Activated naive CD8-positive, alpha-beta T cell treated with anti-CD3 and anti-CD28 coated beads, Interleukin-2, amount 50 U/mL, for 24 hours (primary cell): Measurements from ENCODE around the gene GPRIN3.

Source experiments
- ATAC-seq: fragments of 150-1000 bp; cut with Tn5 transposase; one replicate; pipeline ENCODE4 v1.10.0; 2021
- DNase-seq: peaks from one replicate; pipeline ENCODE4 v3.0.0; 2021
- H3K27ac Mint-ChIP-seq: one replicate; pipeline ENCODE4 v1.8.0; 2021; ENCODE audit warnings: mild to moderate bottlenecking, mixed read lengths
- H3K27me3 Mint-ChIP-seq: one replicate; pipeline ENCODE4 v1.8.0; 2021; ENCODE audit warnings: mixed read lengths
- H3K36me3 Mint-ChIP-seq: one replicate; pipeline ENCODE4 v1.8.0; 2021; ENCODE audit warnings: low read depth, mixed read lengths
- H3K4me1 Mint-ChIP-seq: one replicate; pipeline ENCODE4 v1.8.0; 2021; ENCODE audit warnings: mixed read lengths
- H3K4me3 Mint-ChIP-seq: one replicate; pipeline ENCODE4 v1.8.0; 2021; ENCODE audit warnings: mild to moderate bottlenecking, moderate library complexity, mixed read lengths
- H3K9me3 Mint-ChIP-seq: one replicate; pipeline ENCODE4 v1.8.0; 2021; ENCODE audit warnings: mixed read lengths

Gene GPRIN3

GRCh38 chr4:89307446-89308160, at the start of gene GPRIN3:
Gene GPRIN3, minus strand, starts transcription at chr4:89307800. Its CDS starts 57,690 bp downstream, at chr4:89250110.
- Mint-ChIP-seq H3K36me3 (no peaks in the 10 kb centered on the region), H3K27me3 (no peaks in the 10 kb centered on the region), H3K9me3 (no peaks in the 10 kb centered on the region), H3K4me3 (peak within 1 kb of the TSS; percentile 86), H3K27ac (peak within 1 kb of the TSS; percentile 81), H3K4me1 (peaks cover 59% of the 10 kb centered on the region)
- ATAC-seq (peak; percentile 67), DNase-seq (peak; percentile 71)

DNA sequence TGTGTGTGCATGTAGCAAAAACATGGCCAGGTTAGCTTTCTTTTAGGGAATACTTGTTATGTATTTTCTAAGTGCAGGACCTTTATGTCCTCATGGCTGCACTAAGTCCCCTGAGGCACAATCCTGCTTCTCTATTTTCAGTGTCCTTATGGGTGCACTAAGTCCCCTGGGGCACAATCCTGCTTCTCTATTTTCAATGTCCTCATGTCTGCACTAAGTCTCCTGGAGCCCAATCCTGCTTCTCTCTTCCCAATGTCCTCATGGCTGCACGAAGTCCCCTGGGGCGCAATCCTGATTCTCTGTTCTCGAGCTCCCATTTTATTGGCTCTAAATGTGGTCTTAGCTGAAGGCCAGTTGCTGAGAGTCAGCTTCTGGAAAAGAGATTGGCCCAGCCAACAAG, 49.7 kb upstream of the GPRIN3 start:
- Mint-ChIP-seq H3K27me3 (peaks cover 2% of the 10 kb centered on the region), H3K36me3 (no peaks in the 10 kb centered on the region), H3K9me3 (no peaks in the 10 kb centered on the region), H3K4me1 (no peaks in the 10 kb centered on the region), H3K27ac (no peak overlapping the region), H3K4me3 (no peak overlapping the region)
- DNase-seq (no peak), ATAC-seq (no peak)

GRCh38 chr4:89356086-89356485, 48.5 kb upstream of the GPRIN3 start:
- no peak overlapping the region for H3K4me3 Mint-ChIP-seq
- no peaks in the 10 kb centered on the region for H3K9me3 Mint-ChIP-seq
- peaks cover 2% of the 10 kb centered on the region for H3K27me3 Mint-ChIP-seq
- H3K27ac Mint-ChIP-seq, result no peak overlapping the region
- no peaks in the 10 kb centered on the region for H3K4me1 Mint-ChIP-seq
- DNase-seq (no peak), ATAC-seq (no peak)
- no peaks in the 10 kb centered on the region for H3K36me3 Mint-ChIP-seq

DNA sequence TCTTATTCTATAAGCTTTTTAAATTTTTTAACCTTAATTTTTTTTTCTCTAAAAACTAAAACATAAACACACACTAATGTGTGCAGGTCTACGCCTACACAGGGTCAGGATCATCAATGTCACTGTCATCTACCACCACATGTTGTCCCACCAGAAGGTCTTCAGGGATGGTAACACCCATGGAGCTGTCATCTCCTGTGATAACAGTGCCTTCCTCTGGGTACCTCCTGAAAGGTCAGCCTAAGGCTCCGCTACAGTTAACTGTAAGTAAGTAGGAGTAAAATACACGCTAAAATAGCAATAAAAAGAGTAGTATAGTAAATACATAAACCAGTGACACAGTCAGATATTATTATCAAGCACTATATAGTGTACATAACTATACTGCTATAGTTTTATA, 45.9 kb upstream of the GPRIN3 start:
- no peak overlapping the region for H3K4me3 Mint-ChIP-seq

GRCh38 chr4:89352541-89352940, 44.9 kb upstream of the GPRIN3 start:
- Mint-ChIP-seq H3K36me3 (no peaks in the 10 kb centered on the region), H3K9me3 (no peaks in the 10 kb centered on the region), H3K27me3 (peaks cover 2% of the 10 kb centered on the region), H3K4me3 (no peak overlapping the region), H3K4me1 (no peaks in the 10 kb centered on the region), H3K27ac (no peak overlapping the region)
- no peak for DNase-seq
- ATAC-seq, result no peak

More for the DNA sequence above, 45.9 kb upstream of the GPRIN3 start:
- H3K4me1 Mint-ChIP-seq, result no peaks in the 10 kb centered on the region
- H3K27ac Mint-ChIP-seq, result no peak overlapping the region
- no peaks in the 10 kb centered on the region for H3K36me3 Mint-ChIP-seq
- no peak for DNase-seq
- peaks cover 2% of the 10 kb centered on the region for H3K27me3 Mint-ChIP-seq
- no peak for ATAC-seq
- no peaks in the 10 kb centered on the region for H3K9me3 Mint-ChIP-seq

DNA sequence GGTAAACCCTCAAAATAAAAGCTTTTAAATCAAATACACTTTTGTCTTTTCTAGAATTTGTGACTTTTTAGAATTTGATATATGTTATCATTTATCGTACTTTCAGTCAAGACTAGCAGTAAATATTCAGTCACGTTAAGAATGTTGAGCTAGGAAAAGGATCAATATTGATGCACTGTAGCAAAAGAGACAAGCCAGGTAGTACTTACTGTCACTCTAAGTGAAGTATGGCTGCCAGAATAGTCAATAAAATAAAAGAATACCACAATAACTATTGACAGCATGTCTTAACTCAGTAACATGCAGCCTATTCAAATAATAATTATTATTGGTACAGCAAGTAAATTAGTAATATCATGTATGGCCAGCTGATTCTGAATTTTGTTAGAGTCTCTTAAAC, 43.6 kb upstream of the GPRIN3 start:
- Mint-ChIP-seq H3K4me1 (no peaks in the 10 kb centered on the region), H3K27me3 (peaks cover 2% of the 10 kb centered on the region), H3K36me3 (no peaks in the 10 kb centered on the region), H3K27ac (no peak overlapping the region), H3K4me3 (no peak overlapping the region), H3K9me3 (peaks cover 4% of the 10 kb centered on the region)
- no peak for ATAC-seq
- no peak for DNase-seq

DNA sequence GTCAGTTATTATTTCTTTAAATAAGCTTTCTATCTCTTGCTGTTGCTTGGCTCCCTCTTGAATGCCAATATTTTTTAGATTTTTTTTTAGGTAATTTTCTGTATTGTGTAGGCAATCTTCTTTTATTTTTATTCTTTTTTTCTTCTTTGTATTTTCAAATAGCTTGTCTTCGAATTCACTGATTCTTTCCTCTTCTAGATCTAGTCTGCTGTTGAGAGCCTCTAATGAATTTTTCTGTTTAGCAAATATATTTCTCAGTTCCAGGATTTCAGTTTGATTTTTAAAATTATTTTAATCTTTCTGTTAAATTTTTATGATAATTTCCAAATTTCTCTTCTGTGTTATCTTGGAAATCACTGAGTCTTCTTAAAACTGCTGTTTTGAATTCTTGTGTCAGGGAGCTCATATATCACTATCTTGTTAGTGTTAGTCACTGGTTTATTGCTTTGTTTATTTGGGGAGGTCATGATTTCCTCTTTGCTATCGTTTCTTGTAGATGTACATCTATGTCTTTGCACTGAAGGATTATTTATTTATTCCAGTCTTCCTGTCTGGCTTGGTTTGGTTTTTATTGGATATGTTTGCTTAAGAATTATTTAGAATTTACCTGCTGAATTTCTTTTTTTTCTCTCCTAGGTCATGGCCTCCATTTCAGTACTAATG, 39.9 kb upstream of the GPRIN3 start:
- Mint-ChIP-seq H3K36me3 (no peaks in the 10 kb centered on the region), H3K4me1 (no peaks in the 10 kb centered on the region), H3K4me3 (no peak overlapping the region), H3K9me3 (peaks cover 4% of the 10 kb centered on the region), H3K27ac (no peak overlapping the region), H3K27me3 (no peaks in the 10 kb centered on the region)
- no peak for ATAC-seq
- no peak for DNase-seq

DNA sequence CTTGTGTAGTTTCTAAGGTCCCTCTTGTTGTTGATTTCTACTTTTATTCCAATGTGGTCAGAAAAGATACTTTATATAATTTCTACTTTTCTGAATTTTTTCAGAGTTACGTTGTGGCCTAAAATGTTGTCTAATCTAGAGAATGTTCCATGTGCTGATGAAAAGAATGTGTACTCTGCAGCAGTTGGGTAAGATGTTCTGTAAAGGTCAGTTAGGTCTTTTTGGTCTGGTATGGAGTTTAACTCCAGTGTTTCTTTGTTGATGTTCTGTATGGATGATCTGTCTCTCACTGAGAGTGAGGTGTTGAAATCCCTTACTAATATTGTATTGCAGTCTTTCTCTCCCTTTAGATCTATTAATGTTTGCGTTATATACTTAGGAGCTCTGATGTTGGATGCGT, 37.0 kb upstream of the GPRIN3 start:
- no peaks in the 10 kb centered on the region for H3K36me3 Mint-ChIP-seq
- H3K9me3 Mint-ChIP-seq, result peaks cover 4% of the 10 kb centered on the region
- H3K27me3 Mint-ChIP-seq, result no peaks in the 10 kb centered on the region
- no peak for DNase-seq
- no peak overlapping the region for H3K27ac Mint-ChIP-seq
- no peak for ATAC-seq
- H3K4me1 Mint-ChIP-seq, result no peaks in the 10 kb centered on the region
- no peak overlapping the region for H3K4me3 Mint-ChIP-seq

DNA sequence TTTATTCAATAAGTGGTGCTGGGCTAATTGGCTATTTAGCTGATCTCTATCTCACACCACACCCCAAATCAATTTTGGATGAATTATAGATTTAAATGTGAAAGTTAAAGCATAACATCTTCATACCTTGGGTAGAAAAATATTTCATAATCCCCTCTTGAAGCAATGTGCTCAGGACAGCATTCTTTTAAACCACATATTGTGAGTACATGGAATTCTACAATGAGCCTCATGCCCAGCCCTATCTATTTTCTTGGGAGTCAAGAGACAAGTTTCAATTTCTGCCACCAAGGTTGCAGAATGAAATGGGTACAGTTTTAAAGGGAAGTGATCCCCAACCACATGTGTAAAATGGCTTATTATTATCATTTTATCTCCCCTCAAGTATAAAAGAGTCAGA, 30.6 kb upstream of the GPRIN3 start:
- Mint-ChIP-seq H3K4me1 (peaks cover 13% of the 10 kb centered on the region), H3K27me3 (no peaks in the 10 kb centered on the region), H3K4me3 (no peak overlapping the region), H3K36me3 (no peaks in the 10 kb centered on the region), H3K9me3 (no peaks in the 10 kb centered on the region), H3K27ac (no peak overlapping the region)
- ATAC-seq (no peak), DNase-seq (no peak)

GRCh38 chr4:89337681-89338080, 30.1 kb upstream of the GPRIN3 start:
- ATAC-seq, result no peak
- H3K36me3 Mint-ChIP-seq, result no peaks in the 10 kb centered on the region
- H3K4me1 Mint-ChIP-seq, result peaks cover 13% of the 10 kb centered on the region
- H3K27me3 Mint-ChIP-seq, result no peaks in the 10 kb centered on the region
- no peak overlapping the region for H3K4me3 Mint-ChIP-seq
- H3K27ac Mint-ChIP-seq, result no peak overlapping the region
- DNase-seq, result no peak
- H3K9me3 Mint-ChIP-seq, result no peaks in the 10 kb centered on the region

GRCh38 chr4:89336818-89337420, 29.3 kb upstream of the GPRIN3 start:
- H3K9me3 Mint-ChIP-seq, result no peaks in the 10 kb centered on the region
- peak; percentile 92 for ATAC-seq

DNA sequence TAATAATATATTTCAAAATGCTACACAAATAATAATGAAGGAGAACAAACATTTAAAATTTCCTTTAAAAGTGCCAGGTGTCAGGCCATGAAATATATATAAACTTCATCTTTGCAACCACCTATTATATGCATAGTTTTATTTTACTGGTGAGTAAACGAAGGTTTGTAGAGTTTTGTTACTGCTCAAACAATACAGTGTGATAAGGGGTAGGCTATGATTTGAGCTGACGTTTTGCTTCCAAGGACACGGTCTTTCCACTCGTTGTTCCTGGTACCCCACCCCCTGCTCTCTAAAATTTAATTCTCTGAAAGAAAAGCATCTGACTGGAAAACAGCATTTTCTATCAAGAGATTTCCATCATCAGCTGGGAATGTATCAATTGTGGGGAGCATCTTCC, 27.2 kb upstream of the GPRIN3 start:
- Mint-ChIP-seq H3K4me3 (no peak overlapping the region), H3K27ac (no peak overlapping the region), H3K9me3 (no peaks in the 10 kb centered on the region), H3K4me1 (peaks cover 19% of the 10 kb centered on the region), H3K27me3 (no peaks in the 10 kb centered on the region), H3K36me3 (no peaks in the 10 kb centered on the region)
- DNase-seq, result no peak
- ATAC-seq, result no peak

More at GRCh38 chr4:89336818-89337420, 29.3 kb upstream of the GPRIN3 start:
- DNase-seq, result no peak
- Mint-ChIP-seq H3K27me3 (no peaks in the 10 kb centered on the region), H3K4me1 (peaks cover 13% of the 10 kb centered on the region), H3K36me3 (no peaks in the 10 kb centered on the region), H3K4me3 (no peak overlapping the region), H3K27ac (no peak overlapping the region)

- Mint-ChIP-seq H3K36me3 (no peaks in the 10 kb centered on the region), H3K9me3 (no peaks in the 10 kb centered on the region), H3K4me3 (no peak overlapping the region), H3K27me3 (no peaks in the 10 kb centered on the region), H3K4me1 (peaks cover 19% of the 10 kb centered on the region), H3K27ac (no peak overlapping the region)
- ATAC-seq, result no peak
- no peak for DNase-seq
Measured at GRCh38 chr4:89334311-89334710, 26.7 kb upstream of the GPRIN3 start.

- no peak overlapping the region for H3K27ac Mint-ChIP-seq
- no peak for ATAC-seq
- no peaks in the 10 kb centered on the region for H3K27me3 Mint-ChIP-seq
- peaks cover 10% of the 10 kb centered on the region for H3K4me1 Mint-ChIP-seq
- no peak overlapping the region for H3K4me3 Mint-ChIP-seq
- no peak for DNase-seq
- H3K36me3 Mint-ChIP-seq, result no peaks in the 10 kb centered on the region
- no peaks in the 10 kb centered on the region for H3K9me3 Mint-ChIP-seq
Measured at GRCh38 chr4:89331686-89332544, 24.3 kb upstream of the GPRIN3 start.
